ENCODE data around the gene ABR.

The ABR gene

GRCh38 chr17:1174263-1174880 is 5.4 kb downstream of the ABR start:
- H3K9me3 ChIP-seq (ENCODE audit: insufficient read depth, low read length, severe bottlenecking), result no peaks in the 10 kb centered on the region

GRCh38 chr17:1173432-1174262 is 6.1 kb downstream of the ABR start:
- no peaks in the 10 kb centered on the region for H4K20me1 ChIP-seq (ENCODE audit: insufficient read depth, low read length)
- H3K27me3 ChIP-seq (ENCODE audit: insufficient read depth, low read length, poor library complexity), result no peaks in the 10 kb centered on the region
- no peak overlapping the region for H2AFZ ChIP-seq (ENCODE audit: low read depth, low read length)
- no peak overlapping the region for H3K4me3 ChIP-seq (ENCODE audit: low read depth in 1 of 2, low read length in 2 of 2)
- TF ChIP-seq CTCF (IDR thresholded peaks at IDR 0.05; ENCODE audit: borderline replicate concordance, extremely low read depth, low read length, poor library complexity, severe bottlenecking) (no peak), EZH2 (IDR thresholded peaks at IDR 0.05; ENCODE audit: borderline replicate concordance, low read depth, low read length, severe bottlenecking) (no peak)
- H3K36me3 ChIP-seq (ENCODE audit: insufficient read depth, low read length), result no peaks in the 10 kb centered on the region
- H3K9ac ChIP-seq (ENCODE audit: low read depth, low read length), result no peak overlapping the region
- no peaks in the 10 kb centered on the region for H3K79me2 ChIP-seq (ENCODE audit: insufficient read depth, low read length)
- DNase-seq, result no peak
- no peak overlapping the region for H3K27ac ChIP-seq (ENCODE audit: low read length)
- no peak overlapping the region for H3K4me2 ChIP-seq (ENCODE audit: insufficient read depth, low read length)
- H3K9me3 ChIP-seq (ENCODE audit: insufficient read depth, low read length, severe bottlenecking), result no peaks in the 10 kb centered on the region
- H3K4me1 ChIP-seq (ENCODE audit: insufficient read depth, low read length), result no peaks in the 10 kb centered on the region
- ATAC-seq (ENCODE audit: insufficient read depth, low read depth), result no peak

More at GRCh38 chr17:1174263-1174880, 5.4 kb downstream of the ABR start:
- H3K27me3 ChIP-seq (ENCODE audit: insufficient read depth, low read length, poor library complexity), result no peaks in the 10 kb centered on the region
- no peak overlapping the region for H3K4me3 ChIP-seq (ENCODE audit: low read depth in 1 of 2, low read length in 2 of 2)
- H3K4me2 ChIP-seq (ENCODE audit: insufficient read depth, low read length), result no peak overlapping the region
- H3K36me3 ChIP-seq (ENCODE audit: insufficient read depth, low read length), result no peaks in the 10 kb centered on the region
- ATAC-seq (ENCODE audit: insufficient read depth, low read depth) (no peak), DNase-seq (no peak)
- no peaks in the 10 kb centered on the region for H3K4me1 ChIP-seq (ENCODE audit: insufficient read depth, low read length)
- H3K27ac ChIP-seq (ENCODE audit: low read length), result no peak overlapping the region
- no peak overlapping the region for H3K9ac ChIP-seq (ENCODE audit: low read depth, low read length)
- H3K79me2 ChIP-seq (ENCODE audit: insufficient read depth, low read length), result no peaks in the 10 kb centered on the region
- H4K20me1 ChIP-seq (ENCODE audit: insufficient read depth, low read length), result no peaks in the 10 kb centered on the region
- H2AFZ ChIP-seq (ENCODE audit: low read depth, low read length), result no peak overlapping the region
- TF ChIP-seq EZH2 (IDR thresholded peaks at IDR 0.05; ENCODE audit: borderline replicate concordance, low read depth, low read length, severe bottlenecking) (no peak), CTCF (IDR thresholded peaks at IDR 0.05; ENCODE audit: borderline replicate concordance, extremely low read depth, low read length, poor library complexity, severe bottlenecking) (no peak)

GRCh38 chr17:1171953-1172352 is 7.8 kb downstream of the ABR start:
- Histone ChIP-seq H3K4me3 (ENCODE audit: low read depth in 1 of 2, low read length in 2 of 2) (no peak overlapping the region), H3K79me2 (ENCODE audit: insufficient read depth, low read length) (no peaks in the 10 kb centered on the region), H3K27ac (ENCODE audit: low read length) (no peak overlapping the region), H3K9me3 (ENCODE audit: insufficient read depth, low read length, severe bottlenecking) (no peaks in the 10 kb centered on the region), H3K4me1 (ENCODE audit: insufficient read depth, low read length) (no peaks in the 10 kb centered on the region), H3K27me3 (ENCODE audit: insufficient read depth, low read length, poor library complexity) (no peaks in the 10 kb centered on the region), H4K20me1 (ENCODE audit: insufficient read depth, low read length) (no peaks in the 10 kb centered on the region), H3K9ac (ENCODE audit: low read depth, low read length) (no peak overlapping the region), H3K36me3 (ENCODE audit: insufficient read depth, low read length) (no peaks in the 10 kb centered on the region), H3K4me2 (ENCODE audit: insufficient read depth, low read length) (no peak overlapping the region), H2AFZ (ENCODE audit: low read depth, low read length) (no peak overlapping the region)
- ATAC-seq (ENCODE audit: insufficient read depth, low read depth) (no peak), DNase-seq (no peak)
- TF ChIP-seq EZH2 (IDR thresholded peaks at IDR 0.05; ENCODE audit: borderline replicate concordance, low read depth, low read length, severe bottlenecking), result no peak
- TF ChIP-seq CTCF (IDR thresholded peaks at IDR 0.05; ENCODE audit: borderline replicate concordance, extremely low read depth, low read length, poor library complexity, severe bottlenecking), result no peak

Measured in DND-41 (cell line).